WERI-Rb-1 (cell line): ENCODE data around the gene PEPD.
A peak's percentile ranks its signal among the peaks of the same experiment; 100 is the strongest.

Source experiments
- DNase-seq: peaks from one replicate; pipeline ENCODE4 v3.0.0-alpha.2; 2020
- H3K27ac ChIP-seq: fragments of 250-450 bp; sonication (Bioruptor Pico); 2 replicates; pipeline ENCODE4 v1.5.1; 2020; ENCODE audit warnings: mild to moderate bottlenecking, moderate library complexity
- H3K27me3 ChIP-seq: fragments of 250-450 bp; sonication (Bioruptor Pico); 2 replicates; pipeline ENCODE4 v1.5.1; 2021; ENCODE audit warnings: mild to moderate bottlenecking, low read depth, moderate library complexity; ENCODE audit not compliant: insufficient read depth, severe bottlenecking
- H3K36me3 ChIP-seq: fragments of 250-450 bp; sonication (Bioruptor Pico); 2 replicates; pipeline ENCODE4 v1.5.1; 2020; ENCODE audit warnings: mild to moderate bottlenecking, moderate library complexity
- H3K4me3 ChIP-seq: 2 replicates; pipeline ENCODE4 v1.5.1; 2011; ENCODE audit warnings: low read depth, mild to moderate bottlenecking, control low read depth, low read length
- H3K9me3 ChIP-seq: fragments of 250-450 bp; sonication (Bioruptor Pico); 2 replicates; pipeline ENCODE4 v1.5.1; 2021; ENCODE audit warnings: mild to moderate bottlenecking, moderate library complexity; ENCODE audit not compliant: severe bottlenecking
- CTCF ChIP-seq: IDR thresholded peaks from 2 replicates; pipeline ENCODE4 v1.5.1; 2011; ENCODE audit warnings: low read depth, mild to moderate bottlenecking, control low read depth, inconsistent platforms, low read length

The PEPD gene

GRCh38 chr19:33394006-33394722 lies 127.4 kb downstream of the PEPD start:
- no peak for TF ChIP-seq CTCF
- Histone ChIP-seq H3K36me3 (no peaks in the 10 kb centered on the region; the same call in 1 of the 2 replicates), H3K27ac (no peak overlapping the region), H3K9me3 (no peaks in the 10 kb centered on the region), H3K4me3 (no peak overlapping the region), H3K27me3 (no peaks in the 10 kb centered on the region)
- no peak for DNase-seq

- H3K4me3 ChIP-seq: no peak overlapping the region
- TF ChIP-seq CTCF: no peak
- no peaks in the 10 kb centered on the region; the same call in 1 of the 2 replicates for H3K36me3 ChIP-seq
- no peaks in the 10 kb centered on the region for H3K9me3 ChIP-seq
- DNase-seq: no peak
- no peak overlapping the region for H3K27ac ChIP-seq
- no peaks in the 10 kb centered on the region for H3K27me3 ChIP-seq
These were observed 128.1 kb downstream of the PEPD start for GRCh38 chr19:33393286-33394005.

GRCh38 chr19:33392341-33393285 lies 129.0 kb downstream of the PEPD start:
- Histone ChIP-seq H3K27ac (no peak overlapping the region), H3K9me3 (no peaks in the 10 kb centered on the region), H3K36me3 (peaks cover 2% of the 10 kb centered on the region), H3K27me3 (no peaks in the 10 kb centered on the region), H3K4me3 (no peak overlapping the region)
- DNase-seq: peak; percentile 5
- TF ChIP-seq CTCF: no peak

GRCh38 chr19:33391631-33392249 lies 129.9 kb downstream of the PEPD start:
- Histone ChIP-seq H3K9me3 (no peaks in the 10 kb centered on the region), H3K4me3 (no peak overlapping the region), H3K27me3 (no peaks in the 10 kb centered on the region), H3K27ac (no peak overlapping the region), H3K36me3 (peaks cover 5% of the 10 kb centered on the region)
- DNase-seq: no peak
- TF ChIP-seq CTCF: no peak

GRCh38 chr19:33390908-33391630 lies 130.5 kb downstream of the PEPD start:
- TF ChIP-seq CTCF: no peak
- H3K27me3 ChIP-seq: no peaks in the 10 kb centered on the region
- peaks cover 9% of the 10 kb centered on the region for H3K36me3 ChIP-seq
- H3K4me3 ChIP-seq: no peak overlapping the region
- H3K27ac ChIP-seq: no peak overlapping the region
- H3K9me3 ChIP-seq: no peaks in the 10 kb centered on the region
- no peak for DNase-seq
